Neutrophil (primary cell): ENCODE measurements around the gene ERBIN.

Experiments used
- H3K27ac ChIP-seq: fragments of 200-600 bp; sonication (generic); 2 replicates; pipeline ENCODE4 v1.5.1; 2016; ENCODE audit warnings: mild to moderate bottlenecking, moderate library complexity
- H3K27me3 ChIP-seq: fragments of 200-600 bp; sonication (generic); 2 replicates; pipeline ENCODE4 v1.6.0; 2016; ENCODE audit warnings: mild to moderate bottlenecking
- H3K36me3 ChIP-seq: fragments of 200-600 bp; sonication (generic); 2 replicates; pipeline ENCODE4 v1.5.1; 2017
- H3K4me1 ChIP-seq, 2 experiments: fragments of 200-600 bp in 1 of 2; sonication (generic) in 1 of 2; 1 replicate in 1 of 2; 2 replicates in 1 of 2; pipeline versions ENCODE4 v1.5.1 to v1.6.1; 2013 to 2016; ENCODE audit warnings: low read depth in 1 of 2, low read length in 1 of 2, mild to moderate bottlenecking in 1 of 2, moderate library complexity in 1 of 2; ENCODE audit not compliant: control insufficient read depth in 1 of 2, insufficient read depth in 1 of 2
- H3K4me3 ChIP-seq, 2 experiments: fragments of 200-600 bp in 1 of 2; sonication (generic) in 1 of 2; 1 replicate in 1 of 2; 2 replicates in 1 of 2; pipeline ENCODE4 v1.5.1; 2013 to 2016; ENCODE audit warnings: low read depth in 1 of 2, low read length in 1 of 2, mild to moderate bottlenecking in 1 of 2, moderate library complexity in 1 of 2
- H3K9me3 ChIP-seq: fragments of 200-600 bp; sonication (generic); 2 replicates; pipeline ENCODE4 v1.5.1; 2016
- CTCF ChIP-seq: fragments of 200-600 bp; sonication (generic); IDR thresholded peaks from 2 replicates; pipeline ENCODE4 v1.5.1; 2016; ENCODE audit warnings: antibody characterized with exemption

The ERBIN gene

GRCh38 chr5:65987982-65988381 lies 61.6 kb downstream of the ERBIN start:
- H3K27me3 ChIP-seq, result no peaks in the 10 kb centered on the region
- H3K9me3 ChIP-seq, result no peaks in the 10 kb centered on the region
- no peaks in the 10 kb centered on the region for H3K4me1 ChIP-seq
- H3K4me3 ChIP-seq, result no peak overlapping the region
- H3K36me3 ChIP-seq, result peaks cover 18% of the 10 kb centered on the region
- no peak overlapping the region for H3K27ac ChIP-seq
- no peak for TF ChIP-seq CTCF

- Histone ChIP-seq H3K27me3 (no peaks in the 10 kb centered on the region), H3K27ac (no peak overlapping the region)
- TF ChIP-seq CTCF, result no peak
Measured at GRCh38 chr5:65989158-65989557, 62.8 kb downstream of the ERBIN start.

GRCh38 chr5:65992630-65993029 lies 66.3 kb downstream of the ERBIN start:
- Histone ChIP-seq H3K4me1 (no peaks in the 10 kb centered on the region), H3K4me3 (no peak overlapping the region), H3K27ac (no peak overlapping the region), H3K36me3 (peaks cover 30% of the 10 kb centered on the region), H3K9me3 (no peaks in the 10 kb centered on the region), H3K27me3 (no peaks in the 10 kb centered on the region)
- no peak for TF ChIP-seq CTCF

More at GRCh38 chr5:65989158-65989557, 62.8 kb downstream of the ERBIN start:
- no peaks in the 10 kb centered on the region for H3K4me1 ChIP-seq
- H3K4me3 ChIP-seq, result no peak overlapping the region
- no peaks in the 10 kb centered on the region for H3K9me3 ChIP-seq
- peaks cover 15% of the 10 kb centered on the region for H3K36me3 ChIP-seq

- Histone ChIP-seq H3K9me3 (no peaks in the 10 kb centered on the region), H3K27me3 (no peaks in the 10 kb centered on the region), H3K36me3 (peaks cover 37% of the 10 kb centered on the region), H3K27ac (no peak overlapping the region), H3K4me3 (no peak overlapping the region), H3K4me1 (no peaks in the 10 kb centered on the region)
- TF ChIP-seq CTCF, result no peak
Measured at GRCh38 chr5:65994117-65994786, 67.9 kb downstream of the ERBIN start.

GRCh38 chr5:65999061-65999723 lies 72.8 kb downstream of the ERBIN start:
- H3K27ac ChIP-seq, result no peak overlapping the region
- H3K36me3 ChIP-seq, result peaks cover 26% of the 10 kb centered on the region
- H3K4me3 ChIP-seq, result no peak overlapping the region
- no peak for TF ChIP-seq CTCF
- no peaks in the 10 kb centered on the region for H3K27me3 ChIP-seq
- no peaks in the 10 kb centered on the region for H3K9me3 ChIP-seq
- no peaks in the 10 kb centered on the region for H3K4me1 ChIP-seq
